Testis (tissue), 3 donors: Measurements from ENCODE around the gene PHF12. TPM values are rescaled to one million over a fixed set of nuclear protein-coding genes. Genes with fewer than 3 reads are reported as not detected.
A peak's percentile ranks its signal among the peaks of the same experiment; 100 is the strongest.

Experiments used
- DNase-seq: peaks from one replicate; pipeline ENCODE4 v3.0.0-alpha.2; 2019
- H3K27ac ChIP-seq, 2 donors: fragments of 200-600 bp; sonication (generic); one replicate each; pipeline ENCODE4 v1.5.1; 2019
- H3K27me3 ChIP-seq: fragments of 200-600 bp; sonication (generic); one replicate; pipeline ENCODE4 v1.5.1; 2019
- H3K36me3 ChIP-seq: fragments of 200-600 bp; sonication (generic); one replicate; pipeline ENCODE4 v1.5.1; 2017; ENCODE audit warnings: low read depth; ENCODE audit errors: missing control alignments
- H3K4me1 ChIP-seq: fragments of 200-600 bp; sonication (generic); one replicate; pipeline ENCODE4 v1.5.1; 2019
- H3K4me3 ChIP-seq, 2 donors: fragments of 200-600 bp; sonication (generic); one replicate each; pipeline ENCODE4 v1.5.1; 2017 to 2019
- H3K9me3 ChIP-seq: fragments of 200-600 bp; sonication (generic); one replicate; pipeline ENCODE4 v1.5.1; 2017
- POLR2A ChIP-seq: fragments of 450-650 bp; IDR thresholded peaks from one replicate; pipeline ENCODE4 v1.6.1; 2017; ENCODE audit warnings: antibody characterized with exemption, mild to moderate bottlenecking, moderate library complexity
- WGBS, 2 donors: methylation state at CpG; one replicate each; pipeline ENCODE4 v1.1.5; 2018; 5-methylcytosine and 5-hydroxymethylcytosine counted together
- intact Hi-C: fragments of 100-400 bp; cut with DNase I; formaldehyde crosslinking; loops from one replicate; pipeline ENCODE4 v1.15.1; 2023; ENCODE audit warnings: low total_unique reads
- polyA plus RNA-seq: library from polyadenylated mRNA; stranded (reverse); fragments of 350-450 nt; fragmentation: Illumina TruSeq; extraction: RNeasy Lipid Tissue Mini Kit (QIAGEN cat#74804); gene quantifications from one replicate; pipeline ENCODE4 v1.2.3, GENCODE V29; 2014; ENCODE audit warnings: low read depth, low replicate concordance; ENCODE audit not compliant: insufficient read depth
- total RNA-seq, 2 donors: library from RNA; depleted of rRNA; stranded (reverse); fragments of >200 nt; gene quantifications; one replicate each; pipeline ENCODE4 v1.2.3, GENCODE V29; 2016
- TF ChIP-seq, protein P1 (sequence below), 3 experiments: fragments of 450-650 bp in 2 of 3; fragments of 200-600 bp in 1 of 3; sonication (generic) in 1 of 3; IDR thresholded peaks; one replicate each; pipeline ENCODE4 v1.5.1; 2016 to 2019; ENCODE audit warnings: antibody characterized with exemption in 3 of 3, mild to moderate bottlenecking in 2 of 3, moderate library complexity in 1 of 3

Gene PHF12
- total and polyA plus RNA-seq, 3 donors from 2014 or later = 38.8 to 85.3 (median 82.4) TPM

GRCh38 chr17:28902819-28903545, 48.3 kb downstream of the PHF12 start, which contains the start of gene DHRS13:
DHRS13 (minus strand) TSS chr17:28903079; CDS start chr17:28902944, 135 bp downstream.
- H3K4me1 ChIP-seq = peaks cover 24% of the 10 kb centered on the region
- DNase-seq = peak; percentile 87
- 0 to 1% methylated on average over 1 to 52 of the region's 55 CpGs for WGBS, 2 donors
- H3K27me3 ChIP-seq = no peaks in the 10 kb centered on the region
- peak within 1 kb of the TSS; percentile 60 to 64 for H3K4me3 ChIP-seq
- no peaks in the 10 kb centered on the region for H3K36me3 ChIP-seq
- H3K27ac ChIP-seq = peak within 1 kb of the TSS in 1 of 2 donors; percentile 79
- no peaks in the 10 kb centered on the region for H3K9me3 ChIP-seq
- no peak for TF ChIP-seq POLR2A
- TF ChIP-seq, protein P1, sequence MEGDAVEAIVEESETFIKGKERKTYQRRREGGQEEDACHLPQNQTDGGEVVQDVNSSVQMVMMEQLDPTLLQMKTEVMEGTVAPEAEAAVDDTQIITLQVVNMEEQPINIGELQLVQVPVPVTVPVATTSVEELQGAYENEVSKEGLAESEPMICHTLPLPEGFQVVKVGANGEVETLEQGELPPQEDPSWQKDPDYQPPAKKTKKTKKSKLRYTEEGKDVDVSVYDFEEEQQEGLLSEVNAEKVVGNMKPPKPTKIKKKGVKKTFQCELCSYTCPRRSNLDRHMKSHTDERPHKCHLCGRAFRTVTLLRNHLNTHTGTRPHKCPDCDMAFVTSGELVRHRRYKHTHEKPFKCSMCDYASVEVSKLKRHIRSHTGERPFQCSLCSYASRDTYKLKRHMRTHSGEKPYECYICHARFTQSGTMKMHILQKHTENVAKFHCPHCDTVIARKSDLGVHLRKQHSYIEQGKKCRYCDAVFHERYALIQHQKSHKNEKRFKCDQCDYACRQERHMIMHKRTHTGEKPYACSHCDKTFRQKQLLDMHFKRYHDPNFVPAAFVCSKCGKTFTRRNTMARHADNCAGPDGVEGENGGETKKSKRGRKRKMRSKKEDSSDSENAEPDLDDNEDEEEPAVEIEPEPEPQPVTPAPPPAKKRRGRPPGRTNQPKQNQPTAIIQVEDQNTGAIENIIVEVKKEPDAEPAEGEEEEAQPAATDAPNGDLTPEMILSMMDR (IDR thresholded peaks at IDR 0.05) = peak; percentile 80 to 91 (median 81)
- intact Hi-C loops = no loop called here

- intact Hi-C loops = no loop called here
- DNase-seq = peak; percentile 61
- peak overlapping the region in 1 of 2 donors; percentile 79 for H3K27ac ChIP-seq
Observed at GRCh38 chr17:28901866-28902818, 49.2 kb downstream of the PHF12 start.

DNA sequence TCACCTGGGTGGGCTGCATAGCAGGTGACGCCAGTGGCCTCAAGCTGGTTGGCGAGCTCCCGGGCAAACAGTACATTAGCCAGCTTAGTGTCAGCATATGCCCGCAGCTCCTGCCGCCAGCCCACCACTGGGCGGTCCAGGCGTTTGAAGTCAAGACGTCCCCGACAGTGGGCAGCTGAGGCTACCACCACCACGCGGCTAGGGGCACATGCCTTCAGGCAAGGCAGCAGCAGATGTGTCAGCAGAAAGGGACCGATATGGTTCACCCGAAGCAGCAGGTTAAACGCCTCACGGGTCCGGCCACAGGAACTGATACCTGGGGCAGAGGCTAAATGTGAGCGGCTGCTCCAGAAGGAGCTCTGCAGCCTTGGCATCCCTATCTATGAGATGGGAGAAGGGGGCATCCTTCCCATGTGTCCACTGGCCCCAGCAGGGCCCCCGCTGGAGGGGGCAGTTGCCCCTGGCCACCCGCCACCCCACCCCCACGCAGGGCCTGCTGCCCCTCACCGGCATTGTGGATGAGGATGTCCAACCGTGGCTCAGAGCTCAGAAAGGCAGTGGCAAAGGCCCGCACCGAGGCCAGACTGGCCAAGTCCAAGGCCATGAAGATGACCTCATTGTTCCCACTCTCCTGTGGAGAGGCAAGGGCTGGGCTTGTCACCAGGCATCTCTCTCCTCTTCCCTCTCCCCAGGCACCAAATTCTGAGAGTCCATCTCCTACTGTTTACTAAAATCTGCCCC, 50.2 kb downstream of the PHF12 start:
- DNase-seq = no peak
- no peaks in the 10 kb centered on the region for H3K36me3 ChIP-seq
- no peaks in the 10 kb centered on the region for H3K27me3 ChIP-seq
- 87 to 91% methylated on average over 14 to 24 of the region's 24 CpGs for WGBS, 2 donors
- H3K4me3 ChIP-seq = no peak overlapping the region
- H3K4me1 ChIP-seq = peaks cover 23% of the 10 kb centered on the region
- H3K27ac ChIP-seq = no peak overlapping the region
- H3K9me3 ChIP-seq = no peaks in the 10 kb centered on the region
- intact Hi-C loops = no loop called here
- TF ChIP-seq, protein P1 (IDR thresholded peaks at IDR 0.05) = no peak
- TF ChIP-seq POLR2A = no peak

More at GRCh38 chr17:28901866-28902818, 49.2 kb downstream of the PHF12 start:
- Histone ChIP-seq H3K36me3 (no peaks in the 10 kb centered on the region), H3K9me3 (no peaks in the 10 kb centered on the region), H3K27me3 (no peaks in the 10 kb centered on the region), H3K4me1 (peaks cover 19% of the 10 kb centered on the region), H3K4me3 (peak overlapping the region; percentile 60 to 64)
- 3 to 6% methylated on average over 25 to 61 of the region's 62 CpGs for WGBS, 2 donors
- TF ChIP-seq, protein P1 (IDR thresholded peaks at IDR 0.05) = no peak
- TF ChIP-seq POLR2A = no peak

- Histone ChIP-seq H3K4me3 (no peak overlapping the region), H3K4me1 (peaks cover 30% of the 10 kb centered on the region), H3K27me3 (no peaks in the 10 kb centered on the region), H3K27ac (no peak overlapping the region), H3K36me3 (no peaks in the 10 kb centered on the region), H3K9me3 (no peaks in the 10 kb centered on the region)
- TF ChIP-seq POLR2A = no peak
- TF ChIP-seq, protein P1 (IDR thresholded peaks at IDR 0.05) = no peak
- WGBS, 2 donors = 95 to 98% methylated on average over 5 of the region's 5 CpGs
- intact Hi-C loops = no loop called here
- DNase-seq = no peak
Observed at GRCh38 chr17:28899212-28899815, 52.0 kb downstream of the PHF12 start.
